Hepatocyte (in vitro differentiated cells): ENCODE measurements around the gene LSM8.

Source experiments
- EZH2 ChIP-seq: fragments of 200-600 bp; sonication (generic); IDR thresholded peaks from 2 replicates; pipeline ENCODE4 v1.6.1; 2016; ENCODE audit warnings: antibody characterized with exemption, mild to moderate bottlenecking, borderline replicate concordance
- TF ChIP-seq, protein P1 (sequence below): fragments of 200-600 bp; sonication (generic); IDR thresholded peaks from 2 replicates; pipeline ENCODE4 v1.5.1; 2016; ENCODE audit warnings: antibody characterized with exemption, mild to moderate bottlenecking; ENCODE audit not compliant: poor library complexity

DNA sequence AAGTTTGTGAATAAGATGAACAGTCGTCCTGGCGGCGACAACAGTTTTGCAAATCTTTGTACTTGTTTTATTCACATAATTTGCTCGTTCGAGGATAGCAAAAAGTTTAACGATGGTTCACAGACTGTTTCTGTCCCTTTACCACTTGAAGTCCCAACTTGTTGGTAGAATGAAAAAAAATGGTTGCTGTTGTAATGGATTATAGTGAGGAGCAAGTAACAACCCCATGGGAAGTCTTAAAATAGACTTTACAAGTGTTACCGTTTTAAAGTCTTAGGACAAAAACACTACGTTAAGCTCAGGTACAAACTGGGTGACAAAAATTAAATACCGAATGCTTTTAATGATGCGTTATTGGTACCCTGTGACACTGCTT, 589 bp downstream of the LSM8 start:
- TF ChIP-seq, protein P1, sequence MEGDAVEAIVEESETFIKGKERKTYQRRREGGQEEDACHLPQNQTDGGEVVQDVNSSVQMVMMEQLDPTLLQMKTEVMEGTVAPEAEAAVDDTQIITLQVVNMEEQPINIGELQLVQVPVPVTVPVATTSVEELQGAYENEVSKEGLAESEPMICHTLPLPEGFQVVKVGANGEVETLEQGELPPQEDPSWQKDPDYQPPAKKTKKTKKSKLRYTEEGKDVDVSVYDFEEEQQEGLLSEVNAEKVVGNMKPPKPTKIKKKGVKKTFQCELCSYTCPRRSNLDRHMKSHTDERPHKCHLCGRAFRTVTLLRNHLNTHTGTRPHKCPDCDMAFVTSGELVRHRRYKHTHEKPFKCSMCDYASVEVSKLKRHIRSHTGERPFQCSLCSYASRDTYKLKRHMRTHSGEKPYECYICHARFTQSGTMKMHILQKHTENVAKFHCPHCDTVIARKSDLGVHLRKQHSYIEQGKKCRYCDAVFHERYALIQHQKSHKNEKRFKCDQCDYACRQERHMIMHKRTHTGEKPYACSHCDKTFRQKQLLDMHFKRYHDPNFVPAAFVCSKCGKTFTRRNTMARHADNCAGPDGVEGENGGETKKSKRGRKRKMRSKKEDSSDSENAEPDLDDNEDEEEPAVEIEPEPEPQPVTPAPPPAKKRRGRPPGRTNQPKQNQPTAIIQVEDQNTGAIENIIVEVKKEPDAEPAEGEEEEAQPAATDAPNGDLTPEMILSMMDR, result no peak
- TF ChIP-seq EZH2, result no peak
